Astrocyte (in vitro differentiated cells and primary cell): ENCODE data around the gene SMIM12. TPM values are rescaled to one million over a fixed set of nuclear protein-coding genes. Genes with fewer than 3 reads are reported as not detected.

Experiments used
- DNase-seq: peaks from one replicate; pipeline ENCODE4 v3.0.0-alpha.2; 2010; ENCODE audit warnings: low read depth
- FAIRE-seq: peaks from 2 replicates; lab custom pipeline; 2011; peaks lifted over from hg19 to GRCh38; lab: Jason Lieb, UNC
- H2AFZ ChIP-seq: 2 replicates; pipeline ENCODE4 v1.6.0; 2012; ENCODE audit warnings: low read depth, low read length, inconsistent platforms
- H3K27ac ChIP-seq: 2 replicates; pipeline ENCODE4 v1.5.1; 2011; ENCODE audit warnings: low read depth, low read length, inconsistent platforms
- H3K27me3 ChIP-seq: 2 replicates; pipeline ENCODE4 v1.6.0; 2011; ENCODE audit warnings: low read length, inconsistent platforms; ENCODE audit not compliant: insufficient read depth
- H3K36me3 ChIP-seq: 2 replicates; pipeline ENCODE4 v1.5.1; 2011; ENCODE audit warnings: low read length, inconsistent platforms; ENCODE audit not compliant: insufficient read depth
- H3K4me1 ChIP-seq: 2 replicates; pipeline ENCODE4 v1.5.1; 2011; ENCODE audit warnings: low read length, inconsistent platforms; ENCODE audit not compliant: insufficient read depth
- H3K4me2 ChIP-seq: 2 replicates; pipeline ENCODE4 v1.6.0; 2012; ENCODE audit warnings: low read length, inconsistent platforms
- H3K4me3 ChIP-seq: 2 replicates; pipeline ENCODE4 v1.5.1; 2011; ENCODE audit warnings: low read depth, mild to moderate bottlenecking, low read length, inconsistent platforms; ENCODE audit not compliant: insufficient read depth
- H3K79me2 ChIP-seq: 2 replicates; pipeline ENCODE4 v1.6.0; 2012; ENCODE audit warnings: mild to moderate bottlenecking, low read length, inconsistent platforms; ENCODE audit not compliant: insufficient read depth
- H3K9ac ChIP-seq: 2 replicates; pipeline ENCODE4 v1.6.0; 2012; ENCODE audit warnings: mild to moderate bottlenecking, low read length, inconsistent platforms
- H3K9me3 ChIP-seq: 2 replicates; pipeline ENCODE4 v1.5.1; 2012; ENCODE audit warnings: low read depth, mild to moderate bottlenecking, low read length, inconsistent platforms; ENCODE audit not compliant: insufficient read depth
- H4K20me1 ChIP-seq: 2 replicates; pipeline ENCODE4 v1.6.0; 2012; ENCODE audit warnings: low read length, inconsistent platforms; ENCODE audit not compliant: insufficient read depth
- H3K27ac Mint-ChIP-seq: one replicate; pipeline ENCODE4 v1.8.0; 2021; ENCODE audit warnings: mild to moderate bottlenecking, mixed read lengths; ENCODE audit not compliant: unreplicated experiment
- H3K27me3 Mint-ChIP-seq: one replicate; pipeline ENCODE4 v1.8.0; 2021; ENCODE audit warnings: low read depth, mixed read lengths; ENCODE audit not compliant: unreplicated experiment
- H3K36me3 Mint-ChIP-seq: one replicate; pipeline ENCODE4 v1.8.0; 2021; ENCODE audit warnings: low read depth, mixed read lengths; ENCODE audit not compliant: unreplicated experiment
- H3K4me1 Mint-ChIP-seq: one replicate; pipeline ENCODE4 v1.8.0; 2021; ENCODE audit warnings: low read depth, mixed read lengths; ENCODE audit not compliant: unreplicated experiment
- H3K4me3 Mint-ChIP-seq: one replicate; pipeline ENCODE4 v1.8.0; 2021; ENCODE audit warnings: mild to moderate bottlenecking, moderate library complexity, mixed read lengths; ENCODE audit not compliant: unreplicated experiment
- H3K9me3 Mint-ChIP-seq: one replicate; pipeline ENCODE4 v1.8.0; 2021; ENCODE audit warnings: mild to moderate bottlenecking, mixed read lengths; ENCODE audit not compliant: unreplicated experiment
- CTCF ChIP-seq: IDR thresholded peaks from 2 replicates; pipeline ENCODE4 v1.5.1; 2011; ENCODE audit warnings: low read depth, mild to moderate bottlenecking, inconsistent platforms, low read length, moderate library complexity; ENCODE audit not compliant: insufficient read depth
- EZH2 ChIP-seq: IDR thresholded peaks from 2 replicates; pipeline ENCODE4 v1.6.1; 2012; ENCODE audit warnings: mild to moderate bottlenecking, low read length, inconsistent platforms; ENCODE audit not compliant: insufficient read depth
- total RNA-seq: library from RNA; stranded (reverse); gene quantifications from 2 replicates; pipeline ENCODE4 v1.2.1, GENCODE V29; 2021

Gene SMIM12
- total RNA-seq, 1 donor from 2014 or later = 43.6 TPM

GRCh38 chr1:34827341-34827941 is 32.1 kb downstream of the SMIM12 start:
- Histone ChIP-seq H3K9me3 (peaks cover 3% of the 10 kb centered on the region), H3K4me1 (no peaks in the 10 kb centered on the region), H3K79me2 (no peaks in the 10 kb centered on the region), H3K9ac (no peak overlapping the region), H2AFZ (no peak overlapping the region), H3K4me2 (no peak overlapping the region), H3K27me3 (no peaks in the 10 kb centered on the region), H4K20me1 (no peaks in the 10 kb centered on the region), H3K27ac (no peak overlapping the region), H3K36me3 (no peaks in the 10 kb centered on the region), H3K4me3 (no peak overlapping the region)
- no peak for FAIRE-seq
- H3K27ac Mint-ChIP-seq = no peak overlapping the region
- peaks cover 3% of the 10 kb centered on the region for H3K9me3 Mint-ChIP-seq
- no peak overlapping the region for H3K4me3 Mint-ChIP-seq
- TF ChIP-seq EZH2 = no peak
- TF ChIP-seq CTCF = no peak
- no peak for DNase-seq
- H3K27me3 Mint-ChIP-seq = peaks cover 15% of the 10 kb centered on the region
- H3K36me3 Mint-ChIP-seq = no peaks in the 10 kb centered on the region
- H3K4me1 Mint-ChIP-seq = no peaks in the 10 kb centered on the region

GRCh38 chr1:34825455-34826091 is 34.0 kb downstream of the SMIM12 start:
- Mint-ChIP-seq H3K4me3 (no peak overlapping the region), H3K36me3 (no peaks in the 10 kb centered on the region), H3K4me1 (no peaks in the 10 kb centered on the region), H3K27me3 (peaks cover 17% of the 10 kb centered on the region), H3K9me3 (no peaks in the 10 kb centered on the region), H3K27ac (no peak overlapping the region)
- H3K79me2 ChIP-seq = no peaks in the 10 kb centered on the region
- H3K9ac ChIP-seq = no peak overlapping the region
- H3K27me3 ChIP-seq = no peaks in the 10 kb centered on the region
- no peaks in the 10 kb centered on the region for H3K36me3 ChIP-seq
- no peak overlapping the region for H3K4me2 ChIP-seq
- no peaks in the 10 kb centered on the region for H3K4me1 ChIP-seq
- no peak overlapping the region for H2AFZ ChIP-seq
- no peak for FAIRE-seq
- no peak overlapping the region for H3K4me3 ChIP-seq
- peaks cover 3% of the 10 kb centered on the region for H3K9me3 ChIP-seq
- TF ChIP-seq EZH2 (no peak), CTCF (no peak)
- no peak overlapping the region for H3K27ac ChIP-seq
- DNase-seq = no peak
- no peaks in the 10 kb centered on the region for H4K20me1 ChIP-seq
